ENCODE measurements around the gene CDCA7L.
"Not testable (repeated sequence)": the region's sequence is repeated elsewhere in the genome, so short reads cannot be mapped to it uniquely, and the experiment has no call there.

Gene CDCA7L

GRCh38 chr7:21903020-21903786 is 42.5 kb downstream of the CDCA7L start:
- no peak for DNase-seq

- DNase-seq, result peak; percentile 74
These were observed 43.5 kb downstream of the CDCA7L start for GRCh38 chr7:21902240-21902639.

GRCh38 chr7:21898265-21898930 is 47.3 kb downstream of the CDCA7L start:
- DNase-seq, result no peak

GRCh38 chr7:21893401-21893800 is 52.3 kb downstream of the CDCA7L start:
- no peak for DNase-seq

GRCh38 chr7:21891291-21891690 is 54.4 kb downstream of the CDCA7L start:
- no peak for DNase-seq

GRCh38 chr7:21887779-21888178 is 57.9 kb downstream of the CDCA7L start:
- DNase-seq, result no peak

GRCh38 chr7:21887353-21887752 is 58.3 kb downstream of the CDCA7L start:
- no peak for DNase-seq

- no peak for DNase-seq
These were observed 59.3 kb downstream of the CDCA7L start for GRCh38 chr7:21886396-21886795.

GRCh38 chr7:21884496-21884895 is 61.2 kb downstream of the CDCA7L start:
- DNase-seq, result no peak

GRCh38 chr7:21883501-21883900 is 62.2 kb downstream of the CDCA7L start:
- DNase-seq, result not testable (repeated sequence)

- no peak for DNase-seq
These were observed 62.6 kb downstream of the CDCA7L start for GRCh38 chr7:21883069-21883468.

- peak; percentile 65 for DNase-seq
These were observed 75.8 kb downstream of the CDCA7L start for GRCh38 chr7:21869785-21870402.

- DNase-seq, result no peak
These were observed 77.2 kb downstream of the CDCA7L start for GRCh38 chr7:21868576-21868850.

- no peak for DNase-seq
These were observed 77.7 kb downstream of the CDCA7L start for GRCh38 chr7:21867816-21868575.

- no peak for DNase-seq
These were observed 78.5 kb downstream of the CDCA7L start for GRCh38 chr7:21867226-21867625.

GRCh38 chr7:21866731-21867130 is 79.0 kb downstream of the CDCA7L start:
- no peak for DNase-seq

GRCh38 chr7:21865631-21866204 is 80.0 kb downstream of the CDCA7L start:
- DNase-seq, result peak; percentile 74

GRCh38 chr7:21851559-21851967 is 94.1 kb downstream of the CDCA7L start:
- DNase-seq, result no peak
